ENCODE results near the gene PREB.

GRCh38 chr2:27145682-27146081 lies 11.2 kb upstream of the PREB start:
- TF ChIP-seq CTCF (IDR thresholded peaks at IDR 0.05) (no peak), POLR2A (IDR thresholded peaks at IDR 0.05) (no peak), POLR2AphosphoS5 (IDR thresholded peaks at IDR 0.05) (no peak)
